HG03095 (cell line): ENCODE results near the gene PROX2.

ENCODE experiments used
- ATAC-seq: cut with Tn5 transposase; IDR thresholded peaks from one replicate; pipeline ENCODE4 v1.9.1; 2021; ENCODE audit warnings: moderate library complexity; ENCODE audit not compliant: unreplicated experiment

PROX2 gene, protein sequence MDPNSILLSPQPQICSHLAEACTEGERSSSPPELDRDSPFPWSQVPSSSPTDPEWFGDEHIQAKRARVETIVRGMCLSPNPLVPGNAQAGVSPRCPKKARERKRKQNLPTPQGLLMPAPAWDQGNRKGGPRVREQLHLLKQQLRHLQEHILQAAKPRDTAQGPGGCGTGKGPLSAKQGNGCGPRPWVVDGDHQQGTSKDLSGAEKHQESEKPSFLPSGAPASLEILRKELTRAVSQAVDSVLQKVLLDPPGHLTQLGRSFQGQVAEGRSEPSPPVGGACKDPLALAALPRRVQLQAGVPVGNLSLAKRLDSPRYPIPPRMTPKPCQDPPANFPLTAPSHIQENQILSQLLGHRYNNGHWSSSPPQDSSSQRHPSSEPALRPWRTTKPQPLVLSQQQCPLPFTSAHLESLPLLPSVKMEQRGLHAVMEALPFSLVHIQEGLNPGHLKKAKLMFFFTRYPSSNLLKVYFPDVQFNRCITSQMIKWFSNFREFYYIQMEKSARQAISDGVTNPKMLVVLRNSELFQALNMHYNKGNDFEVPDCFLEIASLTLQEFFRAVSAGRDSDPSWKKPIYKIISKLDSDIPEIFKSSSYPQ

DNA sequence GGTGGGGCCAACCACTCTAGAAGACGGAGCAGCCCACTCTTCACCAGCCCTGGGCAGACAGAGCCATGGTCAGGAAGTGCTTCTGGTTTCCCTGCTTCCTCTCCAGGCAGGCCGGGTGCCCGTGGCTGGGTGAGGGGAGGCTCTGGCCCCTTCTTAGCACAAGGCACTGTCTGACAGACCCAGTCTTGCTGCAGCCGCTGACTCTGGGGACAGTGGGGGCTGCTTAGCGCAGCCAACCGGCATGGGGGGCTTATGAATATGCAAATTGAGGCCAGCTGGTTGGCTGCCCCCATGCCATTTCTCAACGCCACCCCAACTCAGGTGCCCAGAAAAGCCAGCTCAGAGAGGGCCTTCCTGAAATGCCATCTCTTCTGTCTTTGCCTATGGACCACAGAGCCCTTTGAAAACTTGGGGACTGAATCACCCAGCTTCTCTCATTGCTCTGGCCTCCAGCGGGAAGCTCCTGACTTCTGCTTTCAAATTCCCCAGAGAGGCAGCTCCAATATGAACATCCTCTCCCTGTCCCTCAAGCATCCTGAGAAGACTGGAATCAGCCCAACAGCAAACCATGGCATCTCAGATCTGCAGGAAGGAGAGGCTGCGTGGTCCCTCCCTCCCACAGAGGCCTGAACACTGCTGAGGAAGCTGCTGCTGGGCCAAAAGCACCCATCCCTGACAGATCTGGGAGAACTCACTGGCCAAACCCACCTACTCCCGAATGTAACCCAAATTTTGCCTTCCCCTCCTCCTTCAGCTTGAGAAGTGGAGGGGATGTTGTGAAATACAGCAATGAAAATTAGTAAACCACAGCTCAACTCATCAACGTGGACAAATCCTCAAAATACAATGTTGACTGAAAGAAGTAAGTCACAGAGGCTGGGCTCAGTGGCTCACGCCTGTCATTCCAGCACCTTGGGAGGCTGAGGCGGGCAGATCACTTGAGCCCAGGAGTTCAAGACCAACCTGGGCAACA, at the start of gene PROX2:
PROX2 (minus strand) TSS at position 205 of the 973 bp plus-strand sequence. CDS start 12,311 bp downstream, outside the sequence.
- ATAC-seq = no peak

DNA sequence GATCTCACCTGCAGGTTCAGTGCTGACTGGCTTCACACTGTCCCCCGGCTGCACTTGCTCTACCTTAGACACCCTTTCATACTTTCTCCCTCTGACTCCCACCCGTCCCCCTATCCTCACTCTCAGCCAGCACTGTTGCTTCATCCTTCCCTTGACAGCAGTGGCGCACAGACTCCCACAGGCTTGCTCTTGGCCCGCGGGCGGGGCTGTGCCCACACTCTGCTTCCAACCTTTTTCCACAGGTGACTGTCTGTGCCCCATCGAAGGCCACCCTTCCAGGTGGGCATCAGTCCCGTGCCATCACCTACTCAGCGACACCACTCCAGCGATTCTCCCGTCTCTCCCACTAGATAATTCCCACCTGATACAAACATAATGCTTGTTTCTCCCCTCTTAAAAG, 48.1 kb upstream of the PROX2 start:
- no peak for ATAC-seq

DNA sequence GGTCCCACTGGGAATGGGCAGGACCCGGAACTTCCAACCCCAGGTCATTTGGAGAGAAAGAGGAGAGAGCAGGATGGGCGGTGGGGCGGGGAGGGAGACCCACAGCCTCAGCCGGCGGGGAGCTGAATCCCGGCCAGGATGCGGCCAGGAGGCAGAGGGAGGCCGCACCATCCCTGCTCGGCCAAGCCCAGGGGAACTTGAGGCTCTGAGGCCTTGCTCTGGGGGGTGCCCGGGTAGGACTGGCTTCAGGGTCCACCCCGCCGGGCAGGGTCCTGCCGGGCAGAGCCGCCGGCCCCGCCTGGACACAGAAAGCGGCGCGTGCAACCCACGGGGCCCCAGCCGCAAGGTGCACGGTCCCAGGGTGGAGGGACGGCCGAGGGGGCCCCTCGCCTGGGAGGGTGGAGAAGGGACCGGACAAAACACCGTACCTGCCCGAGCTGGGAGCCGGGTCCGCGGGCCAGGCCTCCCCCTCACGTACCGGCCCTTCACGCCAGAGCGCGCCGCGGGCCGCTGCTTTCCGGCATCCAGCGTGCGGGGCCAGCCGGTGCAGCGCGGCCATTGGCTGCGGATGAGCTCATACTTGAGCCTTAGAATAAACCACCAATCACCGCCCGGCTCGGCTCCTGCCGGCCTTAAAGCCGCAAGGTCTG, 46.9 kb upstream of the PROX2 start, which contains the start of gene RPS6KL1:
RPS6KL1 (minus strand) TSS at position 509 of the 650 bp plus-strand sequence. CDS start 1,719 bp downstream, outside the sequence.
- ATAC-seq = peak; percentile 81

DNA sequence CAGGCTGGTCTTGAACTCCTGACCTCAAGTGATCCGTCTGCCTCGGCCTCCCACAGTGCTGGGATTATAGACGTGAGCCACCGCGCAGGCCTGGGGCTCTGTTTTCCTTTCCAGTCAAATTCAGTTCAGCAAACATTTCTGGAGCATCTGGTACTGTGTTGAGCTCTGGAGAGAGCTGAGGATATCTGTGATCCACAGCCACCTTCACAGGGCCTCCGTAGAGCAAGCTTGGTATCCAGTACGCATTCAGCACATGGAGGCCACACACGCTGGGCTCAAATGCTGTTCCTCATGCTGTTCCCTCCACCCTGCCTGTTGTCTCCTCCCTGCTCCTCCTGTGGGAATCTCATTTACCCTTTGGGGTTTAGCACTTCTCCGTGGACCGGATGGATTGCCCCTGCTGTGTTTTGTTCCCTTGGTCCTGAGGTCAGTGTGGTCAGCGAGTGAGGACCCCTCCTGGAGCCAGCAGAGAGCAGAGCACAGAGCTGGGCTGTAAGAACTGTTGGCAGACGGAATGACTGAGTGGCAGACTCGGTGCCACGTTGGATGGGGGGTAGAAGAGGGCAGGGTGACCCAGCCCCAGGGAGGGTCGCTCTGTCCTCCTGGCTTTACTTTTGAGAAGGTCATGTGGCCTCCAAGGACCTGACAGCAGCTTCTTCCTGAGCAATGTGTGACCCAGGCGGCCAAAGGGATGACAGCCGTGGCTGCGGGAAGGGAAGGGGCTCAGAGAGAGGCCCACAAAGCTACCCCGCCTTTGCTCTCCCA, 46.2 kb upstream of the PROX2 start:
- ATAC-seq = no peak

DNA sequence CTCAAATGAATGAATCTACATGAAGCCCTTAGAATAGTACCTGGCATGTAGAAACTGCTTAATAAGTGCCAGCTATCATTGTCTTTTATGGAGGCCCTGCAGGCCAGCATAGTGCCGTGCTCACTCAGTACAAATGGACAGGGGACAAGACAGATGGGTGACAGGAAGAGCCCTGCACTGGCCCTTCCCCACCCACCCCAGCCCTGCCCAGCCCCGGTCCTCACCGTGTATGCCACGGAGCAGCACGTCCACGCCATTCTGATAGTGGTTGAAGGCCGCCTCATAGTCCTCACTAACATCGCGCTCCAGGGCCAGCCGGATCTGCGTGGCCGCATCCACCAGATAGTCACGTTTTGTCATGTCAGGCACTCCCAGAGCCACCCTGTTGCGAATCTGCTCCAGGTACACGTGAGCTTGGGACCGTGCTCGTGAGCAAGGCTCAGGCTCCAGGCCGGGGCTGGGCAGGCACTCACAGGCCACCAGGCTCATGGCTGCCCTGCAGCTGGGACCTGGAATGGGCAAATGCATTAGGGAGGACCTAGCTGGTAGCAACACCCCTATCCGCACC, 45.2 kb upstream of the PROX2 start:
- ATAC-seq = no peak

DNA sequence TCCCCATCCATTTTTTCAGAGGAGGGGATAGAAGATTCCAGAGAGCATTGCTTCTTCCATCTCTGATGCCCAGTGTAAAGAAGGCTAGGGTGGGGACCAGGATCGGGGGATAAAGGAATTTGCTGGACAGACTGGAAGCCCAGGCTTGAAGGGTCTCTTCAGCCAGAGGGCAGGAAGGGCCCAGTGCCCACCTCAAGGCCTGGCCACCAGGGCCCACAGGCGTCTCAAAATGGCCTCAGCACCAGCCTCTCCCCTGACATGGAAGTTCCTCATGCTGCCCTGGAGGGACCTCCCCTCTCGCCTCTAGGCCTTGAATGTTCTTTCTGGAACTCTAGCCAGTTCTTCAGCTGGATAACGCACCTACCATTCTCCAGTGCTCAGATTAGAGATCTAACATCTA, 44.3 kb upstream of the PROX2 start:
- ATAC-seq = no peak

DNA sequence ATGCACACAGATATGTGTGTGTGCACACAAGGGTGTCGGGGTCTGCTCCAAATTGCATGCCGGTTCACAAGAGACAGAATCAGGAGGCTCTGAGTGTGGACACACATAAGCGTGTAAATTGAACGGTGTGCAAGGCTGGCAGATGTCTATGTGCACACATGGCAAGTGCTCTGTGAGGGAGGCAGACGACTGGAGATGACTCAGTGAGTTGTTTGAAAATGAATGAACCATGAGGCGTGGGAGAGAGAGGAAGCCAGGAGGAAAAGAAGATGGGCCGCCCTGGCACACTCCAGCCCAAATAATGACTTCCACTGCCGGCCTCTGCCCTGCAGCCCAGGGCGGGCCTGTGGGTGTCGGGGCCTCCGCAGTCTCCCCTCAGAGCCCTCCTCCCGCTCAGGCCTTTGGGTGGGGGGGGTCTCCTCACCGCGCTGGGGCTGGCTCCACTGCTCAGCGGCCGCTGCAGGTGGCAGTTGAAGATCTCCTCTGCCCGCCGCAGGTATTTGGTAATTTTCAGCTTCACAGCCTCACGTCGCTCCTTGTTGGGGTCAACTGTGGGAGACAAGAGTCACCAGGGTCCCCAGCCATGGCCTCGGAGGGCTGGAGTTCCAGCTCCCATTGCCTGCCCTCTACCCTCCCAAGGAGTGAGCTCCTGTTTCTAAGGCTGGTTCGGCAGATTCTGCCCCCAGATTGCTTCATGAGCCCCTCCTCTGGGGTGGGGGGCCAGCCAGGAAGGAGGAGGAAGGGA, 43.6 kb upstream of the PROX2 start:
- no peak for ATAC-seq

DNA sequence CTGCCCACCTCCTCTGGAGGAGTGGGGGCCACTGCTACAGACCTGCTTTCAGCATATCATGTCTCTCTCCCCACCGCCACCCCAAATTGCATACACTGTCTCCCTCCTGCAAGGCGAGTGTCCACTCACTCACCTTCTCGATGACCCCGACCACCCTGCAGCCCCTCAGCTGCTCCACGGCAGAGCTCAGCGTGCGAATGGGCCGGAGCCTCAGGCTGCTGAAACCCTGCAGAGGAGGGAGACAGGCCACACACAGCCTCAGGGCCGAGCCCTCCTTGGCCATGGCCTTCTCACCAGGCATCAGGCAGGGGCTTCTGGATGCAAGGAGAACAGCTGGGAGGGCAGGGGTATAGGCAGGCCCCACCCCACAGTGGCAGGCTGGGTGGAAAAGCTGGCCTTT, 42.4 kb upstream of the PROX2 start:
- no peak for ATAC-seq

DNA sequence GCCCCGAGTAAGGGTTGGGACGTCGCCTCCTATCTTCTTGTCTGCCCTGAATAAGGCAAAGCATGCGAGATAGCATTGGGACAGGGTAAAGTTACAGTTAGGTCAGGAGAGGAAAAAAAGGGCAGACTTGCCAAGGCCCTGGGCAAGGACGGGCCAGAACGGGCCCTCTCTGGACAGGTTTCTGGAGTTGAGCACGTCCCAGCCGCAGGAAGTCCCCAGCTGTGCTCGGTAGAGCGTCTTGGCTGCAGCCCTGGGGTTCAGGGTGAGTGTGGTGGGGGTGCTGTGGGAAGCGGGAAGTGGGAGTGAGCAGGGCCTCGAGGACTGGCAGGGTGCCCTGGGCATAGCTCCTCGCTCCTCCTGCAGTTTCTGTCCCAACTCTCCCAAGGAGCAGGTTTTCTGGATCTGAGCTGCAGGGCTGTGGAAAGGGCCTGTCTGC, 41.7 kb upstream of the PROX2 start:
- ATAC-seq = no peak

DNA sequence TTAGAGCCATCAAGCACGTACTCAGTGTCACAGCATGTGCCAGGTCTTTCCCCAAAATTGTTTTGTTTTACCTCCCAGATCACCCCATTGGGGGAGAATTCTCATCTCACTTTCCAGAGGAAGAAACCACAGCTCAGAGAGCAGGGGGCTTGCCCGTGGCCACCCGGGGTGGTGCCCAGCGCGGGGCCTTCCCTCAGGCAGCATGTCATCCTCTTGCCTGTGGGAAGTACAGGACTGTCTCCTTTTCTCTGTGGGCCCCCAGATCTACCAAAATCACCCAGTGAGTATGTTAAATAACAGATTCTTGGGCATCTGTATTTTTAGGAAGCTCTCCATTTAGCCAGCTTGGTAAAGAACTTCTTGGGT, 41.2 kb upstream of the PROX2 start:
- ATAC-seq = no peak

DNA sequence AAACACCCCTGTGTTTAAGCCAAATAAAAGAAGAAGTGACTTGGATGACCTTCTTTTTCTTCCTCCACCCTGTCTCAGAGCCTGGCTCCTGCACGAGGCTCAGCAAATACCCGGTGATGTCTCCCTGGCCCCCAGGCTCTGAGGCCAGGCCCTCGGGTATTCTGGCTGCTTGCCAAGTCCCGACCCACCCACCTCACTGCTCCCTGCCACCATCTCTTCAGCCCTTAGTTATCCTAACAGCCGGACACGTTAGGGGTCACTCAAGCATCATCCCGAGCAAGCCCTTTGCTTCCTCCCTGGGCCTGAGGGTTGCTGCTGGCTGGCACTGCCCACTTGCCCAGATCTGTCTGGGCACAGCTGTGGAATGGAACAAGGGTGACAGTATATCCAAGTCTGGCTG, 39.9 kb upstream of the PROX2 start:
- no peak for ATAC-seq

DNA sequence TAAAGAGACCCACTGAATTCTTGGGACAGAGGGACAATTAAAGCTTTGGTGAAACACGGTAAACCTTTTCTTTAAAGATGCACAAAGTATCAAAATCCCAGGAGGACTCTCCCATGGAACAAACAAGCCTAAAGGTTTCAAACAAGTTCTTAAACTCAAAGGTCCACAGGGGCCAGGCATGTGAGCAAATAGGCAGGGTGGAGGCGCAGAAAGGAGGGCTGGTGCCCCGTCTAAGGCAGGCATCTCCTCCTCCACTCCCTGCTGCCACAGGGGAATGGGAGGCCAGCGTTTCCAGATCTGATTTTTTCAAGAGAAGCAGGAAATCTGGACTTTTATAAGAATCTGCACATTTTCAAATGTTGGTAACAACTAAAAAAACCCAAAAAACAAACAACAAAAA, 39.5 kb upstream of the PROX2 start:
- ATAC-seq = no peak

DNA sequence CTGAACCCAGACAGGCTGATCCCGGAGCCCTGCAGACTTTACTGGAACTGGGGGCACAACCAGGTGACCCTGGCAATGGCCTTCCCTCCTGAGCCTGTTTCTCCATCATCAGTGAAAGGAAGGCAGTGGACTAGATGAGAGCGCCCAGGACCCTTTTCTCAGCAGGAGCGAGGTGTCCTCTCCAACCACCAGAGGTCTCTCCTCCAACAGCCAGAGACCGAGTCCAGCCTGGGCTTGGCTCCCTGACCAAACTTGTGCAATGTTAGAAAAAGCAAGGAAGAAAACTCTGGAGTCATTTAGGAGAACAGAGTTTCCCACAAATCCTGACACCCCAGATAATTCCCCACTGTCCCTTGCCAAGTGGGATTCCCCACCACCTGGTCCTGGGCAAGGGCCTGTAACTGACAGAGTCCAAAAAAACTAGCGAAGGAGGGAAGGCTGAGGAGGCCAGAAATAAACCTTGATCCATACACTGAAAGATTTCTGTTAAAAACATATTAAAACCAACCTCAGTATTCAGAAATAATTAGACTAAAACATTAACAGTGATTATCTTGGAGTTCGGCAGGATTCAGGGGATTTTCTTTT, 38.1 kb upstream of the PROX2 start:
- no peak for ATAC-seq

DNA sequence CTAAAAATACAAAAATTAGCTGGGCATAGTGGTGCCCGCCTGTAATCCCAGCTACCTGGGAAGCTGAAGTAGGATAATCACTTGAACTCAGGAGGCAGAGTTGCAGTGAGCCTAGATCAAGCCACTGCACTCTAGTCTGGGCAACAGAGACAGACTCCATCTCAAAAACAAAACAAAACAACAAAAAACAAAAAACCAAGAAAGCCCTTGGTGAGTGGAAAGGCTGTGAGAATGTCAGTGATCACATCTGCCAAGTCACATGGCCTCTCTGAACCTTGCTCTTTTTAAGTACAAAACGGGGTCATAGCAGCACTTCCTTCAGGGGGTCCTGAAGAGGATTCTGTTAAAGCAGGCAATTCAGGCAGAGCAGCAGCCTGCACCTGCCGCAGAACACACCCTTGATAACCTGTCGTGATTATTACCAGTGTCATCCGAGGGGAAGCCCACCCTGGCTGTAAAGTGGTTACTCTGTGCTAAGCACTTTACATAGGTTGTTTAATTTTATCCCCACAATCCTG, 37.5 kb upstream of the PROX2 start:
- ATAC-seq = no peak

DNA sequence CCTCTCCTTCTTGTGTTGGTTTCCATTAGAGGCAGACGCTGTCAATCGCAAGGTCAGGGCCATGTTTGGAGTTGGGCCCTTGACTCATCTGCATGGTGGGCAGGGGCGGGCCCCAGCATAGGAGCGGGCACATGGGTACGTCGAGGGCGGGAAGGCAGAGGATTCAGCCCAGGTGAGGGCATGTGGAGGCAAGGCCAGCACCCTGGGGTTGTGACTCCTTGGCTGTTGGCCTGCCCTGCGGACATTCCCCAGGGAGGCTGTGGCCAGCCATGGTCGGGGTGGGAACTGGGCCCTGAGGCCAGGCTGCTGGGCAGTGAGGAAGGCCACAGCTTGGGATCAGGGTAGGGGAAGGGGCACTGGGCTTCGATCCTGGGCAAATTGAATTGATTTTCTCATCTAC, 36.9 kb upstream of the PROX2 start:
- no peak for ATAC-seq

DNA sequence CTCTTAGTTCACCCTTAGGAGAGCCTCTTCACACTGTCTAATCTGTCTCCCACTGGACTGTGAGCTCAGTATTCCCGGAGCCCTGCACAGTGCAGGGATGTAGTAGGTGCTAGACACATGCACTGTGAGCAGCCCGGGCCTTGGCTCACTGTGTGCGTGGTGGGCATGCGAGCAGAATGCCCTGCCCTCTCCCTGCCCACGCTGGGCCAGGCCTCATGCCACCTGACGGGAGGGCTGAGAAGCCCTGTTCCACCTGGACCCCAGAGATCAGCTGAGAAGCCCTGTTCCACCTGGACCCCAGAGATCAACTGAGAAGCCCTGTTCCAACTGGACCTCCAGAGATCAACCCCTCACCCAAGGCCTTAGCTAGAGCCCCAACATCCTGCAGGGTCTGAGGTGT, 36.2 kb upstream of the PROX2 start:
- no peak for ATAC-seq

DNA sequence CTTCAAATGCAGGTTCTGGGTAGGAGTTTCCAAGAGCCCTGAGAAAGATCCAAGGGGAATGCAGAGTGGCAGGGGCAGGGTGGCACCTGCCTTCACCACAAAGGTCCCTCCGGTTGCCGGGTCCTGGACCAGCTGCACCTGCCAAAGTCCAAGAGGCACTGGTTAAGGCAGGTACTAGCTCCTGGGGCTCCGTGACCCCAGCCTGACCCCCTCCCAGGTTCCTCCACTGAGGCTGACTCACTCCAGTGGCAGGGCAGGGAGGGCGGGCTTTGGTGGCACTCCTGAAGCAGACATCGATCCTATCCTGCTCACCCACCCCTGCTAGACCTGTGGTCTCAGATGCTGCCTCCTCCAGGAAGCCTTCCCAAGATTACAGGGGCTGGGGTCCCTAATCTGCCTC, 35.8 kb upstream of the PROX2 start:
- ATAC-seq = no peak

DNA sequence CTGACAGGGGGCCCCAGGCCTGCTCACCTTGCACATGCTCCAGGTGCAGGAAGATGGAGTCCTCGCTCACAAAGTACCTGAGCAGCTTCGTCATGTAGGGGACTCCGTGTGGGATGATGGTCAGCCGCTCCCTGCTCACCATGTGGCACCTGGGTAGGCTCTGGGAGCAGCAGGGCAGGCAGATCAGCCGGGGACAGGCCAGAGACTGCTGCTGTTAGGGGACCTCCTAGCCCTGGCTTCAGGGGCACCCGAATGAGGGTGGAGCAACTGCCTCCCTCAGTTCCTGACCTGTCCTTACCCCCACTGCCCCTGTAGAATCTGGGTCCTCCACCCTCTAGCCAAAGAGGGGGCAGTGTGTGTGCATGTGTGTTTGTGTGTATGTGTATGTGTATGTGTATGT, 35.3 kb upstream of the PROX2 start:
- no peak for ATAC-seq

DNA sequence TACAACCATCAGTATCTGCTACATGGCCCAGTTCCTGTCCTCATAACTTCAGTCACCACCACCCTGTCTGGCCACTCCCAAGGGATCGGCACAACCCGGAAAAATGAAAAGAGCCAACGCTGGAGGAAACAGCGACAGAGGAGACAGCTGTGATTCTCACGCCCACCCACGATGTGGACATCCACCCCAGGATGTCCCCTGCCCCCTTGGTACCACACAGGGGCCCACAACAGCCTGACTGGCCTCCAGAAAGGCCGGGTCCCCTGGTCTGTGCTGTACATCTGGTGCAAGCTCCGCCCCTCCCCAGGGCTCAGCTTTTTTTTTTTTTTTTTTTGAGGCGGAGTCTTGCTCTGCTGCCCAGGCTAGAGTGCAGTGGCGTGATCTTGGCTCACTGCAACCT, 34.6 kb upstream of the PROX2 start:
- ATAC-seq = no peak
